Subcutaneous abdominal adipose tissue (tissue), 5 donors: ENCODE measurements around the gene DPYSL3.

Source experiments
- H3K27ac ChIP-seq: one replicate; pipeline ENCODE4 v1.7.0; 2013; ENCODE audit warnings: low read depth, mild to moderate bottlenecking, inconsistent platforms, low read length, moderate library complexity
- H3K27me3 ChIP-seq, 5 donors: one replicate each; pipeline ENCODE4 v1.7.0; 2013; ENCODE audit warnings: low read length in 5 of 5, inconsistent platforms in 1 of 5; ENCODE audit not compliant: control insufficient read depth in 5 of 5, insufficient read depth in 4 of 5
- H3K36me3 ChIP-seq, 5 donors: one replicate each; pipeline ENCODE4 v1.7.0; 2013; ENCODE audit warnings: low read length in 5 of 5; ENCODE audit not compliant: control insufficient read depth in 5 of 5, insufficient read depth in 5 of 5
- H3K4me1 ChIP-seq, 5 donors: one replicate each; pipeline ENCODE4 v1.7.0; 2013; ENCODE audit warnings: low read length in 5 of 5, mild to moderate bottlenecking in 3 of 5, moderate library complexity in 1 of 5; ENCODE audit not compliant: control insufficient read depth in 5 of 5, insufficient read depth in 5 of 5
- H3K4me3 ChIP-seq, 5 donors: one replicate each; pipeline ENCODE4 v1.7.0; 2013; ENCODE audit warnings: low read length in 5 of 5, low read depth in 1 of 5
- H3K9ac ChIP-seq, 5 donors: one replicate each; pipeline ENCODE4 v1.7.0; 2013; ENCODE audit warnings: low read length in 5 of 5, mild to moderate bottlenecking in 4 of 5, moderate library complexity in 3 of 5
- H3K9me3 ChIP-seq, 5 donors: one replicate each; pipeline ENCODE4 v1.7.0; 2013; ENCODE audit warnings: low read length in 5 of 5; ENCODE audit not compliant: control insufficient read depth in 5 of 5
- donor health status: healthy.
- donor health status: healthy.
- donor health status: healthy.
- donor health status: healthy.
- donor health status: healthy.

Gene DPYSL3

DNA sequence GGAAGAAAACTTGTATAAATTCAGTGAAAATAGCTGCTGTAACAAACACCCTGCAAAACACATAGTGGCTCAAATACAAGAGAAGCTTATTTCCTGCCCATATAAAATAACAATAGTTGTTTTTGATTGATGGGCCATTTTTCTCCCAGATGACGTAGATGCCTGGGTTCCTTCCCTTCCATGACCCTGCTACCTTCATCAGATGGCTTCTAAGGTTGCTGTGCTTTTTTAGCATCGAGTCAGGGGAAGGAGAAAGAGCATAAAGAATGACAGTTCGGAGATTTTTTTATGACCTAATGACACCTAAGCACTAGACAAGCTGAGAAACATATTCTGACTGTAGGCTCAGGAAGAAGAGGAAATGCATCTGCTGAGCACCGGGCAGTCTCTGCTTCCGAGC is 34.7 kb upstream of the DPYSL3 start:
- Histone ChIP-seq H3K9me3 (peaks cover 0 to 2% (median 0%) of the 10 kb centered on the region in 5 donors), H3K27ac (no peak overlapping the region), H3K4me3 (no peak overlapping the region), H3K9ac (no peak overlapping the region), H3K27me3 (peaks cover 0 to 2% (median 0%) of the 10 kb centered on the region in 5 donors), H3K4me1 (peaks cover 0 to 4% (median 0%) of the 10 kb centered on the region in 5 donors), H3K36me3 (no peaks in the 10 kb centered on the region)

GRCh38 chr5:147539053-147539452 is 29.2 kb upstream of the DPYSL3 start:
- Histone ChIP-seq H3K4me3 (no peak overlapping the region), H3K27ac (no peak overlapping the region), H3K27me3 (no peaks in the 10 kb centered on the region), H3K4me1 (peaks cover 0 to 12% (median 6%) of the 10 kb centered on the region in 5 donors), H3K9ac (no peak overlapping the region), H3K9me3 (no peaks in the 10 kb centered on the region), H3K36me3 (no peaks in the 10 kb centered on the region)

DNA sequence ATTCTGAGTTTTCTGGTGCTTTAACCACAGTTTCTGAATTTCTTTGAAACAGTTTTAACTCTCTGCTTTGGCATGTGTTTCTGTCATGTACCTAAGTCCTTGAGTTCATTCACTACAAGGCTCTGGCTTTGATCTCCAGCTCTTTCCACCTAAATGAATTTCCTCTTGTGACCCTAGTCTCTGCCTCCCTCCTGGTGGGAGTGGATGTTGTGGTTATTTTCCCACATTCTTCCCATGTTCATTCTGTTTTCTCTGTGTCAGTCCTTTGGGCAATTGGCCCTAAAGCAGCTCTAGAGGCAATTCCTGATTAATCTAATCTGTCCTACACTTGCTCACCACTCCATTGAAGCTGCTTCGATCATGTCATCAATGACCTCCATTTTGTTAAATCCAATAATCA is 28.4 kb upstream of the DPYSL3 start:
- H3K9me3 ChIP-seq = no peaks in the 10 kb centered on the region
- H3K27ac ChIP-seq = no peak overlapping the region
- no peaks in the 10 kb centered on the region for H3K36me3 ChIP-seq
- no peak overlapping the region for H3K9ac ChIP-seq
- H3K27me3 ChIP-seq = no peaks in the 10 kb centered on the region
- peaks cover 0 to 15% (median 6%) of the 10 kb centered on the region in 5 donors for H3K4me1 ChIP-seq
- H3K4me3 ChIP-seq = no peak overlapping the region

DNA sequence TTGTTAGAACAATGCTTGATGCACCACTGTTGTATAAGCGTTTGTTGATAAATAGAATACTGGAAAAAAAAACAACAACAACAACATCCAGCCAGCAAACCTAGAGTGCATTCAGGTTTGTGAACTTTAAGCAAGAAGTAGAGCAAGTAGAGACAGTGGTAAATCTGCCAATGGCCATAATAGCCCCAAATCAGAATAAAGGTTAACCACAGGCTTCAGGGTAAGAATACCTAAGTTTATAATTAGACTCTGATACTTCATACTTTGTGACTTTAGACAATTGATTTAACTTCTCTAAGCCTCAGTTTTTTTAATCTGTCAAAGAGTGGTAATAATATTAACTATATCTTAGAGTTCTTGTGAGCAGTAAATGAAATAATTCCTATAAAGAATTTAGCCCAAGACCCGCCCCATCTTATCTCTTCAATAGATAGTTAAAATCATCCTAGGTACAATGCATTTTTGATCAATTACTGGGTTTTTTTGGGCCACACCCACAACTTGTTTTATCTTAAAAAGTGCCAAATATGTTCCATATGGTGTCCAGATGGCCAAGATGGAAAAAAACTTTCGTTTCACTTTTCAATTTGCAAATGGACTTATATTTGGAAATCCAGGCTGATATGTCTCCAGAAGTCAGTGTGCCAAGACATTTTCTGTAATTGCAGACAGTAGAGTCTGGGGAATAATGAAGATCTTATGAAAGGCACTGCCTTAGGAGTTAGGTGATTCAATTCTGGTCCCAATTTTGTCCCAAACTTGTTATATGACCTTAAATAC is 24.5 kb upstream of the DPYSL3 start:
- Histone ChIP-seq H3K27ac (no peak overlapping the region), H3K9me3 (no peaks in the 10 kb centered on the region), H3K36me3 (no peaks in the 10 kb centered on the region), H3K4me3 (no peak overlapping the region), H3K9ac (no peak overlapping the region), H3K4me1 (peaks cover 0 to 15% (median 6%) of the 10 kb centered on the region in 5 donors), H3K27me3 (no peaks in the 10 kb centered on the region)

DNA sequence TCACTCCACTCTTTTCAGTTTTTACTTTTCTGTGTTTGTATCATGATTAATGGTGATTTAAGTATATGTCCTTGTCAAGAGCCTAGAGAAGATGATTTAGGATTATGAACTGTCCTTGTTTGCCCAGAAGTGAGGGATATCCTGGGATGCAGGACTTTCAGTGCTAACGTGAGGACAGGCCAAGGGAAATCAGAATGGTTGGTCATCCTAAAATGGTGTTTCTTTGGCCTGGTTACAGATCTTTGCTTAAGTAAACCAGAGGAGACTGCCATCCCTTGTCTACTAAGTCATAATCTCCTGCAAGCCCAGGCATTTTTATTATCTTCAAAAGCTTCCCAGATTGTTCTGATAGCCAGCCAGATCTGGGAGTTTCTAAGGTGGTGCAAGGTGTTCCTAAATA is 22.3 kb upstream of the DPYSL3 start:
- Histone ChIP-seq H3K27ac (no peak overlapping the region), H3K9me3 (no peaks in the 10 kb centered on the region)

GRCh38 chr5:147530530-147531389 is 20.9 kb upstream of the DPYSL3 start:
- H3K9ac ChIP-seq = no peak overlapping the region
- H3K9me3 ChIP-seq = no peaks in the 10 kb centered on the region
- H3K4me1 ChIP-seq = peaks cover 0 to 15% (median 6%) of the 10 kb centered on the region in 5 donors
- no peaks in the 10 kb centered on the region for H3K27me3 ChIP-seq
- H3K36me3 ChIP-seq = no peaks in the 10 kb centered on the region
- no peak overlapping the region for H3K27ac ChIP-seq
- no peak overlapping the region for H3K4me3 ChIP-seq

More for the DNA sequence above, 22.3 kb upstream of the DPYSL3 start:
- Histone ChIP-seq H3K4me3 (no peak overlapping the region), H3K9ac (no peak overlapping the region), H3K36me3 (no peaks in the 10 kb centered on the region), H3K27me3 (no peaks in the 10 kb centered on the region), H3K4me1 (peaks cover 0 to 15% (median 6%) of the 10 kb centered on the region in 5 donors)

- Histone ChIP-seq H3K27ac (no peak overlapping the region), H3K4me3 (no peak overlapping the region), H3K9me3 (no peaks in the 10 kb centered on the region), H3K4me1 (no peaks in the 10 kb centered on the region), H3K27me3 (no peaks in the 10 kb centered on the region), H3K9ac (no peak overlapping the region), H3K36me3 (no peaks in the 10 kb centered on the region)
These were observed 13.2 kb upstream of the DPYSL3 start for GRCh38 chr5:147523069-147523468.

GRCh38 chr5:147522435-147522834 is 12.6 kb upstream of the DPYSL3 start:
- H3K27ac ChIP-seq = no peak overlapping the region
- H3K36me3 ChIP-seq = no peaks in the 10 kb centered on the region
- H3K4me1 ChIP-seq = no peaks in the 10 kb centered on the region
- no peak overlapping the region for H3K9ac ChIP-seq
- H3K27me3 ChIP-seq = no peaks in the 10 kb centered on the region
- no peaks in the 10 kb centered on the region for H3K9me3 ChIP-seq
- H3K4me3 ChIP-seq = no peak overlapping the region

- no peaks in the 10 kb centered on the region for H3K36me3 ChIP-seq
- H3K27me3 ChIP-seq = no peaks in the 10 kb centered on the region
- H3K9ac ChIP-seq = no peak overlapping the region
- no peaks in the 10 kb centered on the region for H3K9me3 ChIP-seq
- no peak overlapping the region for H3K4me3 ChIP-seq
- peaks cover 0 to 5% (median 0%) of the 10 kb centered on the region in 5 donors for H3K4me1 ChIP-seq
- H3K27ac ChIP-seq = no peak overlapping the region
These were observed 10.6 kb upstream of the DPYSL3 start for GRCh38 chr5:147520450-147520849.

GRCh38 chr5:147519380-147519779 is 9.5 kb upstream of the DPYSL3 start:
- Histone ChIP-seq H3K27ac (no peak overlapping the region), H3K4me3 (no peak overlapping the region), H3K9ac (no peak overlapping the region), H3K9me3 (no peaks in the 10 kb centered on the region), H3K27me3 (no peaks in the 10 kb centered on the region), H3K4me1 (peaks cover 0 to 5% (median 0%) of the 10 kb centered on the region in 5 donors), H3K36me3 (no peaks in the 10 kb centered on the region)
